Measurements from ENCODE around the gene ATP2B2.

Gene ATP2B2

GRCh38 chr3:10328460-10329071 lies 176.8 kb downstream of the ATP2B2 start:
- no peak for DNase-seq (ENCODE audit: low read depth)

GRCh38 chr3:10327592-10327991 lies 177.8 kb downstream of the ATP2B2 start:
- DNase-seq (ENCODE audit: low read depth): no peak

- no peak for DNase-seq (ENCODE audit: low read depth)
These were observed 183.1 kb downstream of the ATP2B2 start for GRCh38 chr3:10322352-10322710.

GRCh38 chr3:10321630-10322351 lies 183.6 kb downstream of the ATP2B2 start:
- DNase-seq (ENCODE audit: low read depth): no peak

GRCh38 chr3:10320320-10320677 lies 185.1 kb downstream of the ATP2B2 start:
- DNase-seq (ENCODE audit: low read depth): peak; percentile 16

- peak; percentile 31 for DNase-seq (ENCODE audit: low read depth)
These were observed 185.6 kb downstream of the ATP2B2 start for GRCh38 chr3:10319804-10320203.

GRCh38 chr3:10319251-10319650 lies 186.1 kb downstream of the ATP2B2 start:
- DNase-seq (ENCODE audit: low read depth): no peak

GRCh38 chr3:10317961-10318350 lies 187.4 kb downstream of the ATP2B2 start:
- no peak for DNase-seq (ENCODE audit: low read depth)

GRCh38 chr3:10317311-10317960 lies 187.9 kb downstream of the ATP2B2 start:
- no peak for DNase-seq (ENCODE audit: low read depth)

- DNase-seq (ENCODE audit: low read depth): no peak
These were observed 189.5 kb downstream of the ATP2B2 start for GRCh38 chr3:10315771-10316344.

- DNase-seq (ENCODE audit: low read depth): no peak
These were observed 190.3 kb downstream of the ATP2B2 start for GRCh38 chr3:10315101-10315500.

GRCh38 chr3:10312861-10313260 lies 192.5 kb downstream of the ATP2B2 start:
- no peak for DNase-seq (ENCODE audit: low read depth)

GRCh38 chr3:10312391-10312790 lies 193.0 kb downstream of the ATP2B2 start:
- no peak for DNase-seq (ENCODE audit: low read depth)

GRCh38 chr3:10311710-10312109 lies 193.7 kb downstream of the ATP2B2 start:
- no peak for DNase-seq (ENCODE audit: low read depth)

- peak; percentile 68 for DNase-seq (ENCODE audit: low read depth)
These were observed 194.8 kb downstream of the ATP2B2 start for GRCh38 chr3:10310578-10310977.

GRCh38 chr3:10309736-10310135 lies 195.7 kb downstream of the ATP2B2 start:
- DNase-seq (ENCODE audit: low read depth): no peak

GRCh38 chr3:10308678-10309077 lies 196.7 kb downstream of the ATP2B2 start:
- no peak for DNase-seq (ENCODE audit: low read depth)

- DNase-seq (ENCODE audit: low read depth): no peak
These were observed 199.2 kb downstream of the ATP2B2 start for GRCh38 chr3:10306156-10306555.

GRCh38 chr3:10305331-10305902 lies 200.0 kb downstream of the ATP2B2 start:
- no peak for DNase-seq (ENCODE audit: low read depth)

- no peak for DNase-seq (ENCODE audit: low read depth)
These were observed 200.5 kb downstream of the ATP2B2 start for GRCh38 chr3:10304905-10305304.

- DNase-seq (ENCODE audit: low read depth): no peak
These were observed 201.6 kb downstream of the ATP2B2 start for GRCh38 chr3:10303785-10304184.

GRCh38 chr3:10303105-10303504 lies 202.3 kb downstream of the ATP2B2 start:
- DNase-seq (ENCODE audit: low read depth): no peak

GRCh38 chr3:10300087-10300486 lies 205.3 kb downstream of the ATP2B2 start:
- no peak for DNase-seq (ENCODE audit: low read depth)
